ENCODE measurements around the gene PPAN.

The PPAN gene

GRCh38 chr19:10142701-10143375 is 36.7 kb downstream of the PPAN start:
- Histone ChIP-seq H3K9me2 (ENCODE audit: low read depth, low read length) (no peaks in the 10 kb centered on the region), H2AFZ (ENCODE audit: low read length) (no peak overlapping the region), H3K9ac (ENCODE audit: low read length) (no peak overlapping the region), H3K4me2 (ENCODE audit: low read length) (no peak overlapping the region), H3K27ac (ENCODE audit: low read depth, low read length, poor library complexity, severe bottlenecking) (no peak overlapping the region), H3K79me2 (ENCODE audit: insufficient read depth, low read length) (no peaks in the 10 kb centered on the region), H3F3A (ENCODE audit: insufficient read depth, low read length) (no peaks in the 10 kb centered on the region), H3K36me3 (ENCODE audit: insufficient read depth, low read length) (peaks cover 98% of the 10 kb centered on the region), H3K9me3 (ENCODE audit: low read length) (no peaks in the 10 kb centered on the region), H3K27me3 (ENCODE audit: insufficient read depth, low read length) (no peaks in the 10 kb centered on the region), H3K4me1 (ENCODE audit: insufficient read depth, low read length, severe bottlenecking) (no peaks in the 10 kb centered on the region), H4K20me1 (ENCODE audit: insufficient read depth, low read length) (no peaks in the 10 kb centered on the region), H3K4me3 (ENCODE audit: low read depth, low read length, poor library complexity, severe bottlenecking) (no peak overlapping the region)
- no peak for TF ChIP-seq EZH2 (IDR thresholded peaks at IDR 0.05; ENCODE audit: borderline replicate concordance, low read length)
- TF ChIP-seq CTCF (IDR thresholded peaks at IDR 0.05; ENCODE audit: low read length), result no peak

- H3K79me2 ChIP-seq (ENCODE audit: insufficient read depth, low read length), result no peaks in the 10 kb centered on the region
- H3K4me3 ChIP-seq (ENCODE audit: low read depth, low read length, poor library complexity, severe bottlenecking), result no peak overlapping the region
- H3K27me3 ChIP-seq (ENCODE audit: insufficient read depth, low read length), result no peaks in the 10 kb centered on the region
- no peaks in the 10 kb centered on the region for H3K9me3 ChIP-seq (ENCODE audit: low read length)
- no peak overlapping the region for H3K9ac ChIP-seq (ENCODE audit: low read length)
- no peak overlapping the region for H3K27ac ChIP-seq (ENCODE audit: low read depth, low read length, poor library complexity, severe bottlenecking)
- H3F3A ChIP-seq (ENCODE audit: insufficient read depth, low read length), result no peaks in the 10 kb centered on the region
- no peak for TF ChIP-seq CTCF (IDR thresholded peaks at IDR 0.05; ENCODE audit: low read length)
- TF ChIP-seq EZH2 (IDR thresholded peaks at IDR 0.05; ENCODE audit: borderline replicate concordance, low read length), result no peak
- peaks cover 95% of the 10 kb centered on the region for H3K36me3 ChIP-seq (ENCODE audit: insufficient read depth, low read length)
- no peaks in the 10 kb centered on the region for H3K9me2 ChIP-seq (ENCODE audit: low read depth, low read length)
- H3K4me1 ChIP-seq (ENCODE audit: insufficient read depth, low read length, severe bottlenecking), result no peaks in the 10 kb centered on the region
- H4K20me1 ChIP-seq (ENCODE audit: insufficient read depth, low read length), result no peaks in the 10 kb centered on the region
- H3K4me2 ChIP-seq (ENCODE audit: low read length), result no peak overlapping the region
- no peak overlapping the region for H2AFZ ChIP-seq (ENCODE audit: low read length)
Observed at GRCh38 chr19:10143681-10144080, 37.5 kb downstream of the PPAN start.

GRCh38 chr19:10144361-10144760 is 38.2 kb downstream of the PPAN start:
- Histone ChIP-seq H4K20me1 (ENCODE audit: insufficient read depth, low read length) (no peaks in the 10 kb centered on the region), H3K27ac (ENCODE audit: low read depth, low read length, poor library complexity, severe bottlenecking) (no peak overlapping the region)
- TF ChIP-seq EZH2 (IDR thresholded peaks at IDR 0.05; ENCODE audit: borderline replicate concordance, low read length), result no peak
- no peak for TF ChIP-seq CTCF (IDR thresholded peaks at IDR 0.05; ENCODE audit: low read length)

More at GRCh38 chr19:10144361-10144760, 38.2 kb downstream of the PPAN start:
- Histone ChIP-seq H3K4me1 (ENCODE audit: insufficient read depth, low read length, severe bottlenecking) (no peaks in the 10 kb centered on the region), H3K9me3 (ENCODE audit: low read length) (no peaks in the 10 kb centered on the region), H3K9me2 (ENCODE audit: low read depth, low read length) (no peaks in the 10 kb centered on the region), H3K9ac (ENCODE audit: low read length) (no peak overlapping the region), H3K4me2 (ENCODE audit: low read length) (no peak overlapping the region), H3K27me3 (ENCODE audit: insufficient read depth, low read length) (no peaks in the 10 kb centered on the region), H3K4me3 (ENCODE audit: low read depth, low read length, poor library complexity, severe bottlenecking) (no peak overlapping the region), H3K36me3 (ENCODE audit: insufficient read depth, low read length) (peaks cover 94% of the 10 kb centered on the region), H2AFZ (ENCODE audit: low read length) (no peak overlapping the region), H3F3A (ENCODE audit: insufficient read depth, low read length) (no peaks in the 10 kb centered on the region), H3K79me2 (ENCODE audit: insufficient read depth, low read length) (no peaks in the 10 kb centered on the region)

Data from OCI-LY1 (cell line).